Vagina (tissue), 2 donors: ENCODE measurements around the gene ADNP2. TPM values are rescaled to one million over a fixed set of nuclear protein-coding genes. Genes with fewer than 3 reads are reported as not detected.

ENCODE experiments used
- DNase-seq, 2 donors: peaks; one replicate each; pipeline ENCODE4 v3.0.0-alpha.2; 2017; ENCODE audit errors: extremely low spot score in 2 of 2
- H3K27ac ChIP-seq: fragments of 200-600 bp; sonication (generic); one replicate; pipeline ENCODE4 v1.5.1; 2019
- H3K27me3 ChIP-seq: fragments of 200-600 bp; sonication (generic); one replicate; pipeline ENCODE4 v1.5.1; 2019
- H3K36me3 ChIP-seq, 2 donors: fragments of 200-600 bp; sonication (generic); one replicate each; pipeline ENCODE4 v1.5.1; 2017 to 2019
- H3K4me1 ChIP-seq: fragments of 200-600 bp; sonication (generic); one replicate; pipeline ENCODE4 v1.5.1; 2019
- H3K4me3 ChIP-seq, 2 donors: fragments of 200-600 bp; sonication (generic); 1 replicate in 1 of 2; 2 replicates in 1 of 2; pipeline ENCODE4 v1.5.1; 2016 to 2019
- H3K9me3 ChIP-seq: fragments of 200-600 bp; sonication (generic); one replicate; pipeline ENCODE4 v1.5.1; 2019
- CTCF ChIP-seq, 3 experiments: fragments of 450-650 bp in 2 of 3; fragments of 200-600 bp in 1 of 3; sonication (generic) in 1 of 3; IDR thresholded peaks; one replicate each; pipeline ENCODE4 v1.5.1; 2017 to 2019; ENCODE audit warnings: antibody characterized with exemption in 3 of 3, mild to moderate bottlenecking in 2 of 3, moderate library complexity in 2 of 3
- POLR2A ChIP-seq, 2 donors: fragments of 450-650 bp; IDR thresholded peaks; one replicate each; pipeline ENCODE4 v1.6.1; 2017; ENCODE audit warnings: antibody characterized with exemption in 2 of 2, mild to moderate bottlenecking in 2 of 2, moderate library complexity in 2 of 2
- POLR2AphosphoS5 ChIP-seq, 2 donors: sonication (generic); formaldehyde crosslinking; IDR thresholded peaks; one replicate each; pipeline ENCODE4 v1.9.0; 2017; ENCODE audit warnings: antibody characterized with exemption in 2 of 2, mild to moderate bottlenecking in 2 of 2, low read depth in 1 of 2; ENCODE audit not compliant: insufficient read depth in 1 of 2
- intact Hi-C: fragments of 100-400 bp; cut with DNase I; formaldehyde crosslinking; loops from one replicate; pipeline ENCODE4 v1.15.1; 2023
- total RNA-seq: library from RNA; depleted of rRNA; stranded (reverse); fragments of >200 nt; gene quantifications from one replicate; pipeline ENCODE4 v1.2.3, GENCODE V29; 2016

Gene ADNP2
- total RNA-seq, 1 donor from 2014 or later: 21.4 TPM

- Histone ChIP-seq H3K27ac (no peak overlapping the region), H3K9me3 (no peaks in the 10 kb centered on the region), H3K4me3 (no peak overlapping the region), H3K27me3 (no peaks in the 10 kb centered on the region), H3K36me3 (peaks cover 0 to 9% of the 10 kb centered on the region in 2 donors), H3K4me1 (no peaks in the 10 kb centered on the region)
- intact Hi-C loops: no loop called here
- no peak for TF ChIP-seq POLR2AphosphoS5 (IDR thresholded peaks at IDR 0.05; ENCODE audit: insufficient read depth in 1 of 2, low read depth in 1 of 2)
- TF ChIP-seq POLR2A (IDR thresholded peaks at IDR 0.05): no peak
- no peak for TF ChIP-seq CTCF (IDR thresholded peaks at IDR 0.05)
- DNase-seq: no peak
Measured at GRCh38 chr18:80124131-80124530, 15.1 kb downstream of the ADNP2 start.

- H3K4me3 ChIP-seq: no peak overlapping the region
- no peaks in the 10 kb centered on the region for H3K9me3 ChIP-seq
- no peak overlapping the region for H3K27ac ChIP-seq
- no peak for DNase-seq
- no peaks in the 10 kb centered on the region for H3K27me3 ChIP-seq
- intact Hi-C loops: no loop called here
- TF ChIP-seq POLR2A (IDR thresholded peaks at IDR 0.05) (no peak), CTCF (IDR thresholded peaks at IDR 0.05) (no peak), POLR2AphosphoS5 (IDR thresholded peaks at IDR 0.05; ENCODE audit: insufficient read depth in 1 of 2, low read depth in 1 of 2) (no peak)
- no peaks in the 10 kb centered on the region for H3K36me3 ChIP-seq
- no peaks in the 10 kb centered on the region for H3K4me1 ChIP-seq
Measured at GRCh38 chr18:80126797-80127196, 17.7 kb downstream of the ADNP2 start.

DNA sequence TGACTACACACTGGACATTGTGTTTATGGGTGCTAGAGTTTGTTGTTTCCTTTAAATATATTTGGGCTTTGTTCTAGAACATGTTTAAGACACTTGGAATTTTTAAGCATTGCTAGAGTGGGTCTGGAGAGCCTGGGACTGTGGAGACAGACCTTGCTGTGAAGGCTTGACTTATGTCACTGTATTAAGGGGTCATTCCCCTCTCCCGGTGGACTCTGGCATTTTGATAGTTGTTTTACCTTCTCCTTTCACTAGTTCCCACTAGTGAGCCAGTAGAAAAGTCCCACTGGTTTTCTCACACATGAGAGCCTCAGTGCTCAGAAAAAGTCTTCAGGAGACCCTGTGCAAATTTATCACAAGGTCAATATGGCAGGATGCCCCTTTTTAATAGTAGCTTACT, 18.6 kb downstream of the ADNP2 start:
- no peaks in the 10 kb centered on the region for H3K4me1 ChIP-seq
- no peaks in the 10 kb centered on the region for H3K36me3 ChIP-seq
- no peak overlapping the region for H3K4me3 ChIP-seq
- intact Hi-C loops: no loop called here
- no peaks in the 10 kb centered on the region for H3K27me3 ChIP-seq
- no peak for DNase-seq
- no peak for TF ChIP-seq POLR2AphosphoS5 (IDR thresholded peaks at IDR 0.05; ENCODE audit: insufficient read depth in 1 of 2, low read depth in 1 of 2)
- TF ChIP-seq CTCF (IDR thresholded peaks at IDR 0.05): no peak
- TF ChIP-seq POLR2A (IDR thresholded peaks at IDR 0.05): no peak
- H3K9me3 ChIP-seq: no peaks in the 10 kb centered on the region
- no peak overlapping the region for H3K27ac ChIP-seq

GRCh38 chr18:80129672-80130367, 20.8 kb downstream of the ADNP2 start:
- Histone ChIP-seq H3K4me1 (no peaks in the 10 kb centered on the region), H3K4me3 (no peak overlapping the region), H3K27me3 (no peaks in the 10 kb centered on the region), H3K27ac (no peak overlapping the region), H3K36me3 (no peaks in the 10 kb centered on the region), H3K9me3 (no peaks in the 10 kb centered on the region)
- no peak for DNase-seq
- intact Hi-C loops: no loop called here
- TF ChIP-seq POLR2AphosphoS5 (IDR thresholded peaks at IDR 0.05; ENCODE audit: insufficient read depth in 1 of 2, low read depth in 1 of 2): no peak
- no peak for TF ChIP-seq POLR2A (IDR thresholded peaks at IDR 0.05)
- TF ChIP-seq CTCF (IDR thresholded peaks at IDR 0.05): no peak

- no peaks in the 10 kb centered on the region for H3K9me3 ChIP-seq
- intact Hi-C loops: no loop called here
- H3K4me3 ChIP-seq: no peak overlapping the region
- TF ChIP-seq POLR2AphosphoS5 (IDR thresholded peaks at IDR 0.05; ENCODE audit: insufficient read depth in 1 of 2, low read depth in 1 of 2) (no peak), CTCF (IDR thresholded peaks at IDR 0.05) (no peak), POLR2A (IDR thresholded peaks at IDR 0.05) (no peak)
- no peaks in the 10 kb centered on the region for H3K4me1 ChIP-seq
- H3K27me3 ChIP-seq: no peaks in the 10 kb centered on the region
- DNase-seq: no peak
- H3K36me3 ChIP-seq: no peaks in the 10 kb centered on the region
- no peak overlapping the region for H3K27ac ChIP-seq
Measured at GRCh38 chr18:80130555-80130954, 21.5 kb downstream of the ADNP2 start.
